Astrocyte of the cerebellum (primary cell): ENCODE data around the gene VSX1.

Source experiments
- DNase-seq: peaks from one replicate; pipeline ENCODE4 v3.0.0-alpha.2; 2011; ENCODE audit warnings: low read depth
- H3K4me3 ChIP-seq: 2 replicates; pipeline ENCODE4 v1.5.1; 2011; ENCODE audit warnings: mild to moderate bottlenecking, low read depth, low read length, moderate library complexity
- in situ Hi-C: cut with HindIII; loops from 2 replicates; pipeline ENCODE4 v1.10.0; 2017; ENCODE audit warnings: low sequenced_read_pairs
- TF ChIP-seq, protein P1 (sequence below): IDR thresholded peaks from 2 replicates; pipeline ENCODE4 v1.5.1; 2012; ENCODE audit warnings: low read length, low read depth, moderate library complexity, mild to moderate bottlenecking; ENCODE audit errors: missing control alignments

The VSX1 gene

DNA sequence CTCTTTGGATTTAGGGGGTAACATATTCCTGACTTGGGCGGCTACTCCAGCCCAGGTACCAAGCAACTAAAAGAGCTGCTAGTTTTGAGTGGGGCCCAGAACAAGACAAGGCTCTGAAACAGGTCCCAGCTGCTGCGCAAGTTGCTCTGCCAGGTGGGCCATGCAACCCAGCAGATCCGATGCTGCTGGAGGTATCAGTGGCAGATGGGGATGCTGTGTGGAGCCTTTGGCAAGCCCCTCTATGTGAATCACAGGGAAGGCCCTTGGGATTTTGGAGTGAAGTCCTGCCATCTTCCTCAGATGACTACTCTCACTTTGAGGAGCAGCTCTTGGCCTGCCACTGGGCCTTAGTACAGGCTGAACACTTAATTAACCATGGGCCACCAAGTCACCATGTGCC is 43.7 kb upstream of the VSX1 start:
- H3K4me3 ChIP-seq: no peak overlapping the region
- TF ChIP-seq, protein P1, sequence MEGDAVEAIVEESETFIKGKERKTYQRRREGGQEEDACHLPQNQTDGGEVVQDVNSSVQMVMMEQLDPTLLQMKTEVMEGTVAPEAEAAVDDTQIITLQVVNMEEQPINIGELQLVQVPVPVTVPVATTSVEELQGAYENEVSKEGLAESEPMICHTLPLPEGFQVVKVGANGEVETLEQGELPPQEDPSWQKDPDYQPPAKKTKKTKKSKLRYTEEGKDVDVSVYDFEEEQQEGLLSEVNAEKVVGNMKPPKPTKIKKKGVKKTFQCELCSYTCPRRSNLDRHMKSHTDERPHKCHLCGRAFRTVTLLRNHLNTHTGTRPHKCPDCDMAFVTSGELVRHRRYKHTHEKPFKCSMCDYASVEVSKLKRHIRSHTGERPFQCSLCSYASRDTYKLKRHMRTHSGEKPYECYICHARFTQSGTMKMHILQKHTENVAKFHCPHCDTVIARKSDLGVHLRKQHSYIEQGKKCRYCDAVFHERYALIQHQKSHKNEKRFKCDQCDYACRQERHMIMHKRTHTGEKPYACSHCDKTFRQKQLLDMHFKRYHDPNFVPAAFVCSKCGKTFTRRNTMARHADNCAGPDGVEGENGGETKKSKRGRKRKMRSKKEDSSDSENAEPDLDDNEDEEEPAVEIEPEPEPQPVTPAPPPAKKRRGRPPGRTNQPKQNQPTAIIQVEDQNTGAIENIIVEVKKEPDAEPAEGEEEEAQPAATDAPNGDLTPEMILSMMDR: no peak
- in situ Hi-C loops: no loop called here
- no peak for DNase-seq

DNA sequence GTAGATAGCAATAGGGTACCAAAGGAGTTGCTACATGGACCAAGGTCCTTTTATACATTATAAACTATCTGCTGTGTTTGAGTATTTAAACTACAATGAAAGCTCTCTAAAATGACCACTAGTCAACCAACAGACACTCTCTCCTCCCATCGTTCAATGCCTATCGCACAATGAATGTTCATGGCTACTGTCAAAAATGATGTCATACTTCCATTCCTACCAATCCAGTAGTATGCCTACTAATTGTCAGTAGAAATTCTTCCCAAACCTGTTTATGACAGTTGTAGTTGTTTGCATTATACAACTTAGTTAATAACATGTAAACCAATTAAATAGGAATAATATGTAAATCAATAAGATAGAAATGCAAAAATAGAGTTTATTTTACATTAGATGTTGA is 39.0 kb upstream of the VSX1 start:
- in situ Hi-C loops: no loop called here
- H3K4me3 ChIP-seq: no peak overlapping the region
- TF ChIP-seq, protein P1: no peak
- no peak for DNase-seq

DNA sequence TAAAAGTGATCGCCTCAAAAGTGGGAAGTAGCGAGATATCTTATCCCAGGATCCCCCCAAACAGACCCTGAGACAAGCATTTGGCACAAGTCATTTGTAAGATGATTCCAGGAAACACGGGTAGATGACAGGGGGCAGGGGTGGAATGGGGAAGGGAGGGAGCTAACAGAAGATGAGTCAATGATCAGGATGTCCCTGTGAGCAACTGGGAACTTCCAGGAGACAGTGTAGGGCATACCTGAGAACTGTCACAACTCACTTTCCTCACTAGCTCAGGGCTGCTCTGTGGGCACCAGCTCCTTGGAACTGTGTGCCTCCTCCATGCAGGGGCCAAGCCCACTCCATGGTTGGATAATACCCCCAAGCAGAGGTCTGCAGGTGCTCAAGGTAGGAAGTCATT is 38.5 kb upstream of the VSX1 start:
- in situ Hi-C loops: no loop called here

DNA sequence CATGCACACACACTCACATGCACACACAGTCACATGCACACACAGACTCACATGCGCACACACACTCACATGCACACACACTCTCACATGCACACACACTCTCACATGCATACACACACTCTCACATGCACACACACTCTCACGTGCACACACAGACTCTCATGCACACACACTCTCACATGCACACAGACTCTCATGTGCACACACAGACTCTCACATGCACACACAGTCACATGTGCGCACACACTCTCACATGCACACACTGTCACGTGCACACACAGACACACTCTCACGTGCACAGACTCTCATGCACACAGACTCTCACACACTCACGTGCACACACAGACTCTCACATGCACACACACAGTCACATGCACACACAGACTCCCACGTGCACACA is 36.6 kb upstream of the VSX1 start:
- in situ Hi-C loops: no loop called here
- no peak overlapping the region for H3K4me3 ChIP-seq
- TF ChIP-seq, protein P1: no peak
- DNase-seq: no peak

More for the DNA sequence above, 38.5 kb upstream of the VSX1 start:
- no peak for DNase-seq
- TF ChIP-seq, protein P1: no peak
- H3K4me3 ChIP-seq: no peak overlapping the region

DNA sequence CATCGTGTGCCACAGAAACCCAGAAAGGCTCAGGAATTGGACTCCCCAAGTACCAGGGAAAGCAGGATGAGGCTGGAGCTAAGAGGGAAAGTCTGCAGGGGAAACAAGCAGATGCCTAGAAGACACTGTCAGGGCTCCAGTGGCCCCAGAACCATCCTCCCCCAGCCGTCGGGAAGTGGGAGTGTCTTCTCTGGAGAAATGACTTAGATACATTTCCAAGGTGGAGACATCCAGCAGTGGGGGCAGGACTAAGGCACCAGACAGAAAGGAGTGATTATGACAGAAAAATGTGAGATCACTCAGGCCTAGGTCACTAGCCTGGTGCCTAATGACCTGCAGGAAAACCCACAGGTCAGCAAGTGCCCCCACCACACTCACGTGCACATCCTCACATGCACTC is 36.0 kb upstream of the VSX1 start:
- in situ Hi-C loops: no loop called here
- DNase-seq: no peak
- TF ChIP-seq, protein P1: no peak
- H3K4me3 ChIP-seq: no peak overlapping the region

DNA sequence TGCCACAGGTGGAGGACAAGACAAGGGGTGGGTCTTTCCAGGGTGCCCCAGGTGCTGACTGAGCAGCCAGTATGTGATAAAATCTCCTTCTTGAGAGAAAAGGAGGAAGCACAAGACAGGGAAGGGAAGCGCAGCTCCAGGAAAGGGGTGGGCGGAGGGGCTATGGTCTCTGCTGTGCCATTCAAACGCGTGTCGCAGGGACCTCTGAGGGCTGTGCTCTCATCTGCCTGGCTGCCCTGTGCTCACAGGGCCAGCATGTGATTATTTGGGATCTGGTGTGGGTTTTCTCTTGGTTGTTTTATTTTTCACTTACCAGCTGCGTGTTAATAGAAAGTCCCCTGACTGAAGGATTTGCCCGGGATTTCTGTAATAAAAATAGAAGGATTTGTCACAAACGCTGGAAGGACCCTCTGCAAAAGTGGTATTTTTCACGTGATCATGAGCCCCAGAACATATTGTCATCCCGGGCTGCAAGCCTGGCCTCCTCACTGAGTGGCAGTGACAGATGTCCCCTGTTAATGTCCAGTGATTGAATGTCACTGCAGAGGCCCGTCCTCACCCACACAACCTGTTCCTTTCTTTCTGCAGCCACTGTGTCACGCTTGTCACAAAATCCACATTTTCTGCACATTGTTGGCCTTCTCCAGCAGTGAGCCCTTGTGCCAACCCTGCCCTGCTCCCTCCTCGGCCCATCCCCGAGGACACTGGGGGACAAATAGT is 35.0 kb upstream of the VSX1 start:
- no peak overlapping the region for H3K4me3 ChIP-seq
- TF ChIP-seq, protein P1: no peak
- DNase-seq: no peak
- in situ Hi-C loops: no loop called here
